K562 (cell line): Measurements from ENCODE around the gene SRPK1.

Experiments used
- BCLAF1 ChIP-seq, 2 experiments: fragments of 450-650 bp in 1 of 2; IDR thresholded peaks; 2 replicates each; pipeline ENCODE4 v1.6.1; 2011 to 2017; ENCODE audit warnings: low read depth in 2 of 2, antibody characterized with exemption in 1 of 2, borderline replicate concordance in 1 of 2, low read length in 1 of 2, mild to moderate bottlenecking in 1 of 2, mixed read lengths in 1 of 2; ENCODE audit not compliant: control insufficient read depth in 1 of 2
- CTCF ChIP-seq, 3 experiments: IDR thresholded peaks in 2 of 3; conservative IDR thresholded peaks in 1 of 3; 2 replicates each; pipeline ENCODE4 v1.5.1; 2011 to 2012; ENCODE audit warnings: low read length in 3 of 3, mild to moderate bottlenecking in 3 of 3, control low read depth in 2 of 3, improper control_type of control experiment in 1 of 3, inconsistent platforms in 1 of 3, low read depth in 1 of 3, mixed read lengths in 1 of 3, moderate library complexity in 1 of 3; ENCODE audit not compliant: insufficient read depth in 2 of 3
- DNMT1 ChIP-seq: fragments of 450-650 bp; IDR thresholded peaks from 2 replicates; pipeline ENCODE4 v1.6.1; 2016; ENCODE audit warnings: antibody characterized with exemption, mild to moderate bottlenecking
- GATAD2B ChIP-seq: fragments of 450-650 bp; IDR thresholded peaks from 2 replicates; pipeline ENCODE4 v1.6.1; 2017; ENCODE audit warnings: mild to moderate bottlenecking, borderline replicate concordance
- JUND ChIP-seq, 2 experiments: IDR thresholded peaks; 2 replicates in 1 of 2; 3 replicates in 1 of 2; pipeline ENCODE4 v1.6.1; 2011; ENCODE audit warnings: borderline replicate concordance in 2 of 2, low read depth in 2 of 2, low read length in 2 of 2, improper control_type of control experiment in 1 of 2, missing biosample characterization in 1 of 2, missing genetic modification characterization in 1 of 2, missing genetic modification reagents in 1 of 2
- MTA1 ChIP-seq: fragments of 450-650 bp; IDR thresholded peaks from 2 replicates; pipeline ENCODE4 v1.6.1; 2017; ENCODE audit warnings: borderline replicate concordance
- POLR2A ChIP-seq: fragments of 450-650 bp; conservative IDR thresholded peaks from 2 replicates; pipeline ENCODE4 v1.6.1; 2016
- STAT5B ChIP-seq: fragments of 250-450 bp; sonication (Bioruptor Pico); IDR thresholded peaks from 2 replicates; pipeline ENCODE4 v1.8.0; 2021; ENCODE audit warnings: mild to moderate bottlenecking, inconsistent platforms
- ZNF23 ChIP-seq: fragments of 250-450 bp; sonication (Bioruptor Pico); IDR thresholded peaks from 2 replicates; pipeline ENCODE4 v1.4.0; 2020; ENCODE audit warnings: mild to moderate bottlenecking

GRCh38 chr6:35924146-35924545 lies 3.2 kb upstream of the SRPK1 start:
- TF ChIP-seq JUND (IDR thresholded peaks at IDR 0.05; ENCODE audit: borderline replicate concordance, low read depth, low read length), result no peak
- TF ChIP-seq JUND (tag; IDR thresholded peaks at IDR 0.05; ENCODE audit: borderline replicate concordance, low read depth, low read length), result no peak
- no peak for TF ChIP-seq CTCF (IDR thresholded peaks at IDR 0.05 in 2 of 3, conservative IDR thresholded peaks at IDR 0.05 in 1 of 3; ENCODE audit: insufficient read depth in 2 of 3, low read depth in 1 of 3, low read length in 3 of 3)
- TF ChIP-seq MTA1, result no peak
- no peak for TF ChIP-seq STAT5B
- TF ChIP-seq ZNF23 (CRISPR knock-in tag), result no peak
- no peak for TF ChIP-seq BCLAF1 (IDR thresholded peaks at IDR 0.05; ENCODE audit: borderline replicate concordance in 1 of 2, control insufficient read depth in 1 of 2, low read depth in 2 of 2, low read length in 1 of 2)
- no peak for TF ChIP-seq POLR2A
- no peak for TF ChIP-seq GATAD2B
- no peak for TF ChIP-seq DNMT1
